C4-2B (cell line): ENCODE data around the gene ORC6.

ENCODE experiments used
- H3K27ac ChIP-seq: fragments of 450-650 bp; 2 replicates; pipeline ENCODE4 v1.5.1; 2017
- ZFX ChIP-seq: fragments of 450-650 bp; IDR thresholded peaks from 2 replicates; pipeline ENCODE4 v1.6.1; 2017
- TF ChIP-seq, protein P1 (sequence below): fragments of 450-650 bp; conservative IDR thresholded peaks from 2 replicates; pipeline ENCODE4 v1.5.1; 2017; ENCODE audit warnings: mild to moderate bottlenecking

Gene ORC6

GRCh38 chr16:46706642-46707041 lies 17.2 kb downstream of the ORC6 start:
- TF ChIP-seq, protein P1, sequence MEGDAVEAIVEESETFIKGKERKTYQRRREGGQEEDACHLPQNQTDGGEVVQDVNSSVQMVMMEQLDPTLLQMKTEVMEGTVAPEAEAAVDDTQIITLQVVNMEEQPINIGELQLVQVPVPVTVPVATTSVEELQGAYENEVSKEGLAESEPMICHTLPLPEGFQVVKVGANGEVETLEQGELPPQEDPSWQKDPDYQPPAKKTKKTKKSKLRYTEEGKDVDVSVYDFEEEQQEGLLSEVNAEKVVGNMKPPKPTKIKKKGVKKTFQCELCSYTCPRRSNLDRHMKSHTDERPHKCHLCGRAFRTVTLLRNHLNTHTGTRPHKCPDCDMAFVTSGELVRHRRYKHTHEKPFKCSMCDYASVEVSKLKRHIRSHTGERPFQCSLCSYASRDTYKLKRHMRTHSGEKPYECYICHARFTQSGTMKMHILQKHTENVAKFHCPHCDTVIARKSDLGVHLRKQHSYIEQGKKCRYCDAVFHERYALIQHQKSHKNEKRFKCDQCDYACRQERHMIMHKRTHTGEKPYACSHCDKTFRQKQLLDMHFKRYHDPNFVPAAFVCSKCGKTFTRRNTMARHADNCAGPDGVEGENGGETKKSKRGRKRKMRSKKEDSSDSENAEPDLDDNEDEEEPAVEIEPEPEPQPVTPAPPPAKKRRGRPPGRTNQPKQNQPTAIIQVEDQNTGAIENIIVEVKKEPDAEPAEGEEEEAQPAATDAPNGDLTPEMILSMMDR = no peak
- no peak for TF ChIP-seq ZFX
- no peak overlapping the region for H3K27ac ChIP-seq

DNA sequence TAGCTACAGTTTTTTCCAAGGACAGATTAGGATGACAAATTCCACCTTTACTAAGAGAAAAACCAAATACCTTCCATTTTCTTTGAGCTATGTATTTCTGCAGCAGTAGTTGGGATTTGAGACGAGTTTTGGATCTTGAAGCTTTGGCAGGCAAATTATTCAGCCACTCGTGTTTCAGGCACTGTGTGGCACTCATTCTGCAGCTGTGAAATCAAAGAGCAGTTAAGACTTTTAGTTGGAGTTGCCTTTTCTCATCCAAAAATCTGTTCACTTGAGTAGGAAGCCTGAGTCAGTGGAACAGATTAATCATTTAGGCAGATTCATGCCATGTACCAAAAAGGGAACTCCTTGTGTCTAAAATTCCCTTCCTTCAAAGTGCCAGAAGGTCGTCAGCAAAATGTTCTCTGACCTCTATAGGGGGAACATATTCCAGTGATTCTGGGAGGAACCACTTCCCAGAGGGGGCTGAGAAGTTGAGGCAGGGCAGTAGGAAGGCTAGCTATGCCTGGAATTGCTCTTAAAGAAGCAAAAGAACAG lies 20.1 kb downstream of the ORC6 start:
- no peak overlapping the region for H3K27ac ChIP-seq
- TF ChIP-seq, protein P1 = no peak
- TF ChIP-seq ZFX = no peak

DNA sequence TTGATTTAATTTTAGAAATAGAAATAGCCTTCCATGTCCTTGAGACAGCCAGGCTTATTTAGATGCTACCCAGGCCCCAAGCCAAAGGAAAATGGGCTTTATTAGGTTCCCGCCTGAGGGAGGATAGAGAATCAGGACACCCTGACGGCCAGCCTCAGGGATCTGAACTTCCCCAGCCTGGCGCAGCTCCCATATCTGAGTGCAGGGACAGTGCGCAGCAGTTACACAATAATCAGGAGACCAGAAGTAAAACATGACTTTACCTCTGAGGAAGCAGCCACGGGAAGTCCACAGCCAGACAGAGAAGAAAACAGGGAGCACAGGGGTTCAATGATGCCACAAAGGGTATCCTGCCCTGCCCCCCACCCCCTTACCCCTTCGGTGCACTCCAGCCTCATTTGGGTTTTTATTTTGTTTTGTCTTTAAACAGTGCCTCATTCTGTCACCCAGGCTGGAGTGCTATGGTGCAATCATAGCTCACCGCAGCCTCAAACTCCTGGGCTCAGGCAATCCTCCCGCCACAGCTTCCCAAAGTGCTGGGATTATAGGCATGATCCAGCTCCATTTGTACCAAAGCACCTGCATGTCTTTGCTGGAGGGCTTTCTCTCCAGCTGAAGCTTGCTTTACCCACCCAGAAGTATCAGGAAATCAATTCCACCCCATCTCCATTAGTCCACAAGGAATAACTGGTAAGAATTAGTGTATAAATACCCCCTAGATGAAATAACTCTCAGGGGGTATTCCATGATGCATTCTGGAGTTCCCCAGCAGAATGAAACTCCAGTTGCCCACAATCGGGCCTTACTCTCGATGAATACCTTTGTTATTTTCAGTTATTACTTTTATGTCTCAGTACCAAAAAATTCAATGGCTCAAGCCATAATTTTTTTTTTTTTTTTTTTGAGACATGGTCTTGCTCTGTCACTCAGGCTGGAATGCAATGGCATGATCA lies 21.9 kb downstream of the ORC6 start:
- H3K27ac ChIP-seq = no peak overlapping the region
- no peak for TF ChIP-seq ZFX
- TF ChIP-seq, protein P1 = no peak

- no peak for TF ChIP-seq ZFX
- TF ChIP-seq, protein P1 = no peak
- no peak overlapping the region for H3K27ac ChIP-seq
These were observed 23.5 kb downstream of the ORC6 start for GRCh38 chr16:46712911-46713310.

DNA sequence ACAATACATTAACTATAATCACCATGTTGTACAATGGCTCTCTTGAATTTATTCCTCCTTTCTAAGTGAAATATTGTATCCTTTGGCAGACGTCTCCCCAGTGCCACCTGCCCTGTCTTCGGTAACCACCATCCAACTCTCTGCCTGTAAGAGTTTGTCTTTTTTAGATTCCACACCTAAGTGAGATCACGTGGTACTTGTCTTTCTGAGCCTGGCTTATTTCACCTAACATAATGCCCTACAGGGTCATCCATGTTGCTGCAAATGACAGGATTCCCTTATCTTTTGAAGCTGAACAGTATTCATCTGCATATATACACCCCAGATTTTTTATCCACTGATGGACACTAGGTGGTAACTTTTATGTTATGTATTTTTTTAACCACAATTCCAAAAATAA lies 24.2 kb downstream of the ORC6 start:
- no peak overlapping the region for H3K27ac ChIP-seq
- TF ChIP-seq ZFX = no peak
- TF ChIP-seq, protein P1 = no peak

DNA sequence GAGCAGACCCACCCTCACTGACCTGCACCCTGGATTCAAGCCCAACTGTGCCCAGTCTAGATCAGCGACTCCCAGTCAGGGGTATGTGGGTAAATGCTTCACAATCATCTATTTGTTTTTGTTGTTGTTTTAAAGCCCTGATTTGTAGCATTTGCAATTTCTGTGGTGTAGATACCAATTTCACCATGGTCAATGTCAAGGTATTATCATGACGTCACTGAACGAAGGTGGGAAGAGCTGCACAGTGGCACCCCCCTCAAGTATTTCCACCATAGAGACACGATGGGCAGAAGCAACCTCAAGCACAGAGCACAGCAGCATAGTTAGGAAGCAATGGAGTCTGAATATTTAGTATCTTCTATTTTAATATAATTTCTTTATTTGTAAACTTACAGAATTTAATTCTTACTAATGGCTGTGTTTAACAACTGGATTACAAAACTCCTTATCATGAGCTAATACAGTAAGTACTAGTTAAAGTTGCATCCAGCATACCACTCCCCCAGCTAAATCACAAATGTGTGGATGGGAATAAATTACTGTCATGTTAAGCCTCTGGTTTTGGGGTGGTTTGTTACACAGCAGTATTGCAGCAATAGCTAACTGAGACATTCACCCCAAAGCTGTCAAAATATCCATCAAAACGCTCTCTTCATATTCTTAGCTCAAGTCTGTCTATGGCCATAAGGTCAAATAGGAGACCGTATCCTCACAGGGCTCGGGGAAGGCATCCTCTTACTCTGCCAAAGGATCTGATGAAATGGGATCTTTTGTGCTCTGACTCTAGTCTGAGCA lies 25.5 kb downstream of the ORC6 start:
- no peak overlapping the region for H3K27ac ChIP-seq
- TF ChIP-seq, protein P1 = no peak
- TF ChIP-seq ZFX = no peak
